Loucy (cell line): ENCODE measurements around the gene GNPTG.

Experiments
- CTCF ChIP-seq: fragments of 200-600 bp; sonication (generic); conservative IDR thresholded peaks from 2 replicates; pipeline ENCODE4 v1.5.1; 2014; ENCODE audit warnings: mild to moderate bottlenecking, antibody characterized with exemption, low read length
- EZH2phosphoT487 ChIP-seq: fragments of 200-600 bp; IDR thresholded peaks from 2 replicates; pipeline ENCODE4 v1.6.1; 2018; ENCODE audit warnings: antibody characterized with exemption, mild to moderate bottlenecking, moderate library complexity, borderline replicate concordance

GRCh38 chr16:1403036-1403435 lies 51.3 kb downstream of the GNPTG start:
- TF ChIP-seq CTCF (no peak), EZH2phosphoT487 (no peak)
